GM12872 (cell line): ENCODE measurements around the gene HFM1.

ENCODE experiments used
- CTCF ChIP-seq: IDR thresholded peaks from 3 replicates; pipeline ENCODE4 v1.5.1; 2011; ENCODE audit warnings: low read depth, mild to moderate bottlenecking, low read length, moderate library complexity; ENCODE audit not compliant: insufficient read depth

The HFM1 gene

GRCh38 chr1:91404151-91405012 is at the start of gene HFM1:
Gene HFM1 (minus strand): TSS chr1:91404837. CDS start chr1:91401082, 3,755 bp downstream.
- no peak for TF ChIP-seq CTCF

- TF ChIP-seq CTCF: no peak
These were observed 49.5 kb upstream of the HFM1 start for GRCh38 chr1:91454136-91454535.

- TF ChIP-seq CTCF: no peak
These were observed 45.6 kb upstream of the HFM1 start for GRCh38 chr1:91450260-91450659.

GRCh38 chr1:91440847-91441246 is 36.2 kb upstream of the HFM1 start:
- TF ChIP-seq CTCF: 0 out of 3 replicates have a peak, but pooled peaks have one; percentile 15

DNA sequence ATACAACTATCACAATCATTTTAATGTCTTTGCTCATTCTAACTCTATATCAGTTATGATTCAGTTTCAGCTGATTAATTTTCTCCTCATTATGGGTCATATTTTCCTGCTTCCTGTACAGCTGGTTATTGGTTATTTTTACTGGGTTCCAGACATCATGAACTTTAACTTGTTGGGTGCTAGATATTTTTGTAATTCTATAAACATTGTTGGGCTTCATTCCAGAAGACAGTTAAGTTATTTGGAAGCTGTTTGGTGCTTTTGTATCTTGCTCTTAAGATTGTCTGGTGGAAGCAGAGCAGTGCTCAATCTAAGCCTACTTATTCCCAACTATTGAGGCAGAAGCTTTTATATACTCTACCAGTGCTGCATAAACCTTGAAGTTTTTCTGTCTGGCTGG is 34.4 kb upstream of the HFM1 start:
- no peak for TF ChIP-seq CTCF

DNA sequence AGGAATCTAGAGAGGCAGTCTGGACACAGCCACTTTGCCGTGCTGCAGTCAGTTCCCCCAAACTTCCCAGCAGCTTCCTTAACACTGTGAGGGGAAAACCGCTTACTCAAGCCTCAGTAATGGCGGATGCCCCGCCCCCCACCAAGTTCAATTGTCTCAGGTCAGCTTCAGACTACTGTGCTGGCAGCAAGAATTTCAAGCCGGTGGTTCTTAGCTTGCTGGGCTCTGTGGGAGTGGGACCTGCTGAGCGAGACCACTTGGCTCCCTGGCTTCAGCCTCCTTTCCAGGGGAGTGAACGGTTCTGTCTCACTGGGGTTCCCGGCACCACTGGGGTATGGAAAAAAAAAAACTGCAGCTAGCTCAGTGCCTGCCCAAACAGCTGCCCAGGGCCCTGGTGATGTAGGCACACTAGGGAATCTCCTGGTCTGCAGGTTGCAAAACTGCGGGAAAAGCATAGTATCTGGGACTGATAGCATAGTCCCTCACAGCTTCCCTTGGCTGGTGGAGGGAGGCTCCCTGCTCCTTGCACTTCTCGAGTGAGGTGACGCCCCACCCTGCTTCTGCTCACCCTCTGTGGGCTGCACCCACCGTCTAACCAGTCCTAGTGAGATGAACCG is 23.7 kb upstream of the HFM1 start:
- no peak for TF ChIP-seq CTCF

GRCh38 chr1:91427741-91428140 is 23.1 kb upstream of the HFM1 start:
- no peak for TF ChIP-seq CTCF
